B cell (primary cell): ENCODE measurements around the gene ZBTB11. TPM values are rescaled to one million over a fixed set of nuclear protein-coding genes. Genes with fewer than 3 reads are reported as not detected.
"Not testable (repeated sequence)": the region's sequence is repeated elsewhere in the genome, so short reads cannot be mapped to it uniquely, and the experiment has no call there.

ENCODE experiments used
- ATAC-seq: fragments of 200-7000 bp; cut with Tn5 transposase; one replicate; pipeline ENCODE4 v1.10.0; 2021; ENCODE audit warnings: low read depth, mild to moderate bottlenecking, moderate number of reproducible peaks, moderate library complexity
- CTCF ChIA-PET: fragments of 350-600 bp; sonication (Branson Sonifier 250); formaldehyde crosslinking; loops from one replicate; lab custom pipeline; 2021; ENCODE audit warnings: antibody characterized with exemption, inconsistent platforms; lab: Charles Lee
- POLR2A ChIA-PET: fragments of 350-600 bp; sonication (Branson Sonifier 250); formaldehyde crosslinking; loops from one replicate; lab custom pipeline; 2021; ENCODE audit warnings: antibody characterized with exemption; lab: Charles Lee
- DNase-seq: peaks from one replicate; pipeline ENCODE4 v3.0.0; 2013
- H2AFZ ChIP-seq: 2 replicates; pipeline ENCODE4 v1.6.1; 2012; ENCODE audit warnings: mild to moderate bottlenecking, low read depth, low read length; ENCODE audit not compliant: insufficient read depth, poor library complexity, severe bottlenecking
- H3K27ac ChIP-seq, 2 donors: 1 replicate in 1 of 2; 2 replicates in 1 of 2; pipeline ENCODE4 v1.5.1; 2012 to 2013; ENCODE audit warnings: low read length in 2 of 2, mild to moderate bottlenecking in 2 of 2, moderate library complexity in 1 of 2
- H3K27me3 ChIP-seq, 4 experiments: fragments of 200-600 bp in 1 of 4; sonication (generic) in 1 of 4; replicated peaks in 1 of 4; 1 replicate in 2 of 4; 2 replicates in 2 of 4; pipeline versions ENCODE4 v1.6.1 to v1.7.0; 2013 to 2016; ENCODE audit warnings: low read length in 3 of 4, mild to moderate bottlenecking in 2 of 4, mixed read lengths in 1 of 4, moderate library complexity in 1 of 4; ENCODE audit not compliant: insufficient read depth in 4 of 4, control insufficient read depth in 3 of 4; ENCODE audit errors: control extremely low read depth in 1 of 4
- H3K36me3 ChIP-seq, 2 experiments: replicated peaks in 1 of 2; 1 replicate in 1 of 2; 2 replicates in 1 of 2; pipeline versions ENCODE4 v1.6.1 to v1.7.1; 2013; ENCODE audit warnings: low read length in 1 of 2; ENCODE audit not compliant: insufficient read depth in 2 of 2, control insufficient read depth in 1 of 2; ENCODE audit errors: control extremely low read depth in 1 of 2, extremely low read depth in 1 of 2
- H3K4me1 ChIP-seq, 2 donors: fragments of 200-600 bp in 1 of 2; sonication (generic) in 1 of 2; 1 replicate in 1 of 2; 2 replicates in 1 of 2; pipeline versions ENCODE4 v1.5.1 to v1.6.1; 2013 to 2017; ENCODE audit warnings: low read length in 2 of 2; ENCODE audit not compliant: control insufficient read depth in 2 of 2, insufficient read depth in 2 of 2
- H3K4me2 ChIP-seq: replicated peaks from 2 replicates; pipeline ENCODE3; 2012; ENCODE audit warnings: mild to moderate bottlenecking, low read depth, low read length; ENCODE audit not compliant: poor library complexity, severe bottlenecking
- H3K4me3 ChIP-seq, 5 experiments: fragments of 200-600 bp in 1 of 5; sonication (generic) in 1 of 5; 1 replicate in 3 of 5; 2 replicates in 2 of 5; pipeline versions ENCODE4 v1.5.1 to v1.7.0; 2011 to 2016; ENCODE audit warnings: low read length in 4 of 5, mild to moderate bottlenecking in 4 of 5, low read depth in 2 of 5, control low read depth in 1 of 5, moderate library complexity in 1 of 5; ENCODE audit not compliant: insufficient read depth in 1 of 5; ENCODE audit errors: control extremely low read depth in 1 of 5, extremely low read depth in 1 of 5
- H3K79me2 ChIP-seq: fragments of 200-600 bp; sonication (generic); one replicate; pipeline ENCODE4 v1.6.0; 2016; ENCODE audit warnings: low read length; ENCODE audit not compliant: control insufficient read depth, insufficient read depth
- H3K9ac ChIP-seq: fragments of 200-600 bp; sonication (generic); 2 replicates; pipeline ENCODE4 v1.6.1; 2017; ENCODE audit warnings: mild to moderate bottlenecking, low read length, moderate library complexity
- H3K9me3 ChIP-seq, 3 donors: one replicate each; pipeline versions ENCODE4 v1.6.1 to v1.7.1; 2013; ENCODE audit warnings: low read length in 2 of 3; ENCODE audit not compliant: control insufficient read depth in 2 of 3, insufficient read depth in 1 of 3; ENCODE audit errors: control extremely low read depth in 1 of 3
- H4K20me1 ChIP-seq: 2 replicates; pipeline ENCODE4 v1.6.0; 2012; ENCODE audit warnings: mild to moderate bottlenecking, low read length; ENCODE audit not compliant: insufficient read depth, control insufficient read depth, poor library complexity, severe bottlenecking
- H3K27ac Mint-ChIP-seq: one replicate; pipeline ENCODE4 v1.8.0; 2021; ENCODE audit warnings: mixed read lengths
- H3K27me3 Mint-ChIP-seq: one replicate; pipeline ENCODE4 v1.8.0; 2021; ENCODE audit warnings: mixed read lengths
- H3K4me1 Mint-ChIP-seq: one replicate; pipeline ENCODE4 v1.8.0; 2021; ENCODE audit warnings: mixed read lengths
- H3K4me3 Mint-ChIP-seq: one replicate; pipeline ENCODE4 v1.8.0; 2021; ENCODE audit warnings: mixed read lengths
- H3K9me3 Mint-ChIP-seq: one replicate; pipeline ENCODE4 v1.8.0; 2022; ENCODE audit warnings: mixed read lengths; ENCODE audit not compliant: insufficient read depth
- CTCF ChIP-seq: fragments of 200-600 bp; IDR thresholded peaks from one replicate; pipeline ENCODE4 v1.8.0; 2022; ENCODE audit warnings: antibody characterized with exemption, mild to moderate bottlenecking
- EZH2 ChIP-seq: IDR thresholded peaks from 2 replicates; pipeline ENCODE4 v1.6.1; 2012; ENCODE audit warnings: borderline replicate concordance, low read depth, mild to moderate bottlenecking, moderate library complexity, low read length; ENCODE audit not compliant: insufficient read depth, poor library complexity, severe bottlenecking
- WGBS: methylation state at CpG from one replicate; pipeline ENCODE4 v1.1.5; 2013; ENCODE audit warnings: missing lambda C conversion rate; ENCODE audit not compliant: insufficient coverage; 5-methylcytosine and 5-hydroxymethylcytosine counted together
- intact Hi-C: fragments of 100-400 bp; cut with micrococcal nuclease; formaldehyde crosslinking; loops from one replicate; pipeline ENCODE4 v1.10.0; 2022
- polyA plus RNA-seq: library from polyadenylated mRNA; depleted of rRNA; stranded (reverse); fragments of >200 nt; gene quantifications from 2 replicates; pipeline ENCODE4 v1.2.3, GENCODE V29; 2012
- total RNA-seq, 2 donors: library from RNA; stranded (reverse); fragments of 120-200 nt in 1 of 2; gene quantifications; 1 replicate in 1 of 2; 2 replicates in 1 of 2; pipeline versions ENCODE4 v1.2.3 to v1.2.4, GENCODE V29; 2013 to 2022

ZBTB11 gene
- total and polyA plus RNA-seq, 2 donors (not counting 1 experiment from before 2014, with no cell fraction given) = 16.3 to 42.6 TPM

GRCh38 chr3:101611023-101611422 is 65.9 kb downstream of the ZBTB11 start:
- DNase-seq = no peak
- intact Hi-C loops = no loop called here
- POLR2A ChIA-PET = no interaction called here

GRCh38 chr3:101605398-101605797 is 71.5 kb downstream of the ZBTB11 start:
- H3K79me2 ChIP-seq, H3K27ac Mint-ChIP-seq, DNase-seq, H3K27ac ChIP-seq, H2AFZ ChIP-seq, intact Hi-C loops, CTCF ChIA-PET, H4K20me1 ChIP-seq, H3K9me3 Mint-ChIP-seq, POLR2A ChIA-PET, ATAC-seq, H3K9ac ChIP-seq, H3K9me3 ChIP-seq, H3K4me2 ChIP-seq, H3K27me3 ChIP-seq, H3K36me3 ChIP-seq, H3K4me1 ChIP-seq, H3K4me1 Mint-ChIP-seq, H3K27me3 Mint-ChIP-seq, H3K4me3 Mint-ChIP-seq, H3K4me3 ChIP-seq: not testable (repeated sequence)
- WGBS = 83% methylated on average over 9 of the region's 10 CpGs

More at GRCh38 chr3:101611023-101611422, 65.9 kb downstream of the ZBTB11 start:
- Mint-ChIP-seq H3K4me1 (peaks cover 11% of the 10 kb centered on the region), H3K27ac (peak overlapping the region; percentile 1), H3K4me3 (no peak overlapping the region), H3K9me3 (no peaks in the 10 kb centered on the region), H3K27me3 (no peaks in the 10 kb centered on the region)
- Histone ChIP-seq H3K4me1 (peaks cover 3 to 9% of the 10 kb centered on the region in 2 donors), H3K79me2 (no peaks in the 10 kb centered on the region), H3K9ac (no peak overlapping the region), H2AFZ (no peak overlapping the region), H3K27ac (no peak overlapping the region), H3K9me3 (no peaks in the 10 kb centered on the region), H3K4me3 (no peak overlapping the region), H3K4me2 (no peak overlapping the region), H4K20me1 (no peaks in the 10 kb centered on the region), H3K36me3 (no peaks in the 10 kb centered on the region), H3K27me3 (no peaks in the 10 kb centered on the region)
- CTCF ChIA-PET = no interaction called here
- ATAC-seq = no peak
- no CpG with 5 or more reads among the region's 2 CpGs for WGBS
- TF ChIP-seq EZH2 (no peak), CTCF (no peak)
